Measurements from ENCODE around the gene FAM135A. TPM values are rescaled to one million over a fixed set of nuclear protein-coding genes. Genes with fewer than 3 reads are reported as not detected.

The FAM135A gene
- total RNA-seq, 1 experiment from 2014 or later: 31.5 TPM

DNA sequence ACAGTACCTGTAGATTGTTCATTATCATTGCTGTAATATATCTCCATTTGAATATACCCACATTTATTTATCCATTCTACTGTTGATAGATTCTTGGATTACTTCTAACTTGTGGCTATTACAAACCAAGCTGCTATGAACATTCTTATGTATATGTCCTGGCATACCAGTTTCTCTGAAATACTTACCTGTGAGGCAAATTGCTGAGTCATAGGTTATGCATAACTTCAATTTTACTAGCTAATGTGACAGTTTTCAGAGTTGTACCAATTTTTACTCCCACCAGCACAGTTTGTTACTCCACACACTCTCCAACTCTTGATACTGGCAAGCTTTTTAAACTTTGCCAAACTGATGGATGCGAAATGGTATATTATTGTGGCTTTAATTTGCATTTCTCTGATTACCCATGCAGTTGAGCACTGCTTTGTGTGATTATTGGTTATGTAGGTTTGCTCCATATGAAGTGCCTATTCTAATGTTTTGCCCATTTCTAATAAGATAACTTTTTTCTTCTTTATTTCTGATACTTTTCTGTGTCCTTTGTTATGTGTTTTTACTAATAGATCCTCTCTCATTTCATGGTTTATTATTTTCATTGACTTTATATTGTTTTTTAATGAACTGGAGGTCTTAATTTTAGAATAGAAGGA is 90.6 kb downstream of the FAM135A start:
- ATAC-seq: no peak
- CTCF ChIA-PET: no interaction called here

DNA sequence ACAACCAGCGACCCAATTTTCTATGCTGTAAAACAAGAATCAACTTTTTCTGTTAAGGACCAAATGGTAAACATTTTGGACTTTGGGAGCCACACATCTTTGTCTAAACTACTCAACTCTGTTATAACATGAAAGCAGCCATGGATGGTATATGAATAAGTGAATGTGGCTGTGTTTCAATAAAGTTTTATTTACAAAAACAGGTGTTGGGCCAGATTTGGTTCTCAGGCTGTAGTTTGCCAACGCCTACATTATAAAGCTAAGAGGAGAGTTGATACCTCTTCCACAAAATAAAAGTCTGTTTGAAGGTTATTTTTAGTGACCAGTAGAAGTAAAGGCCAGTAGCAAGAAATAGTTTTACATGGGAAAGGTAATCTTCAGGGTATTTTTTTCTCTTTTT is 93.0 kb downstream of the FAM135A start:
- ATAC-seq (no peak), DNase-seq (ENCODE audit: low read depth, low spot score) (no peak)
- ChIA-PET POLR2A (no interaction called here), CTCF (no interaction called here)
- peaks cover 22% of the 10 kb centered on the region for H3K9me3 ChIP-seq (ENCODE audit: control insufficient read depth, insufficient read depth, low read depth, low read length)
- no peaks in the 10 kb centered on the region for H3K4me1 ChIP-seq (ENCODE audit: control insufficient read depth, insufficient read depth, low read length)
- TF ChIP-seq SIN3A (IDR thresholded peaks at IDR 0.05; ENCODE audit: borderline replicate concordance, insufficient read depth, low read depth, low read length) (no peak), TCF7L2 (IDR thresholded peaks at IDR 0.05; ENCODE audit: low read depth, low read length) (no peak), POLR2AphosphoS5 (IDR thresholded peaks at IDR 0.05; ENCODE audit: low read depth, low read length) (no peak)
- TF ChIP-seq, protein P1, sequence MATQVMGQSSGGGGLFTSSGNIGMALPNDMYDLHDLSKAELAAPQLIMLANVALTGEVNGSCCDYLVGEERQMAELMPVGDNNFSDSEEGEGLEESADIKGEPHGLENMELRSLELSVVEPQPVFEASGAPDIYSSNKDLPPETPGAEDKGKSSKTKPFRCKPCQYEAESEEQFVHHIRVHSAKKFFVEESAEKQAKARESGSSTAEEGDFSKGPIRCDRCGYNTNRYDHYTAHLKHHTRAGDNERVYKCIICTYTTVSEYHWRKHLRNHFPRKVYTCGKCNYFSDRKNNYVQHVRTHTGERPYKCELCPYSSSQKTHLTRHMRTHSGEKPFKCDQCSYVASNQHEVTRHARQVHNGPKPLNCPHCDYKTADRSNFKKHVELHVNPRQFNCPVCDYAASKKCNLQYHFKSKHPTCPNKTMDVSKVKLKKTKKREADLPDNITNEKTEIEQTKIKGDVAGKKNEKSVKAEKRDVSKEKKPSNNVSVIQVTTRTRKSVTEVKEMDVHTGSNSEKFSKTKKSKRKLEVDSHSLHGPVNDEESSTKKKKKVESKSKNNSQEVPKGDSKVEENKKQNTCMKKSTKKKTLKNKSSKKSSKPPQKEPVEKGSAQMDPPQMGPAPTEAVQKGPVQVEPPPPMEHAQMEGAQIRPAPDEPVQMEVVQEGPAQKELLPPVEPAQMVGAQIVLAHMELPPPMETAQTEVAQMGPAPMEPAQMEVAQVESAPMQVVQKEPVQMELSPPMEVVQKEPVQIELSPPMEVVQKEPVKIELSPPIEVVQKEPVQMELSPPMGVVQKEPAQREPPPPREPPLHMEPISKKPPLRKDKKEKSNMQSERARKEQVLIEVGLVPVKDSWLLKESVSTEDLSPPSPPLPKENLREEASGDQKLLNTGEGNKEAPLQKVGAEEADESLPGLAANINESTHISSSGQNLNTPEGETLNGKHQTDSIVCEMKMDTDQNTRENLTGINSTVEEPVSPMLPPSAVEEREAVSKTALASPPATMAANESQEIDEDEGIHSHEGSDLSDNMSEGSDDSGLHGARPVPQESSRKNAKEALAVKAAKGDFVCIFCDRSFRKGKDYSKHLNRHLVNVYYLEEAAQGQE (IDR thresholded peaks at IDR 0.05; ENCODE audit: insufficient read depth in 1 of 2, low read depth in 2 of 2, low read length in 1 of 2): no peak
- TF ChIP-seq, protein P2, sequence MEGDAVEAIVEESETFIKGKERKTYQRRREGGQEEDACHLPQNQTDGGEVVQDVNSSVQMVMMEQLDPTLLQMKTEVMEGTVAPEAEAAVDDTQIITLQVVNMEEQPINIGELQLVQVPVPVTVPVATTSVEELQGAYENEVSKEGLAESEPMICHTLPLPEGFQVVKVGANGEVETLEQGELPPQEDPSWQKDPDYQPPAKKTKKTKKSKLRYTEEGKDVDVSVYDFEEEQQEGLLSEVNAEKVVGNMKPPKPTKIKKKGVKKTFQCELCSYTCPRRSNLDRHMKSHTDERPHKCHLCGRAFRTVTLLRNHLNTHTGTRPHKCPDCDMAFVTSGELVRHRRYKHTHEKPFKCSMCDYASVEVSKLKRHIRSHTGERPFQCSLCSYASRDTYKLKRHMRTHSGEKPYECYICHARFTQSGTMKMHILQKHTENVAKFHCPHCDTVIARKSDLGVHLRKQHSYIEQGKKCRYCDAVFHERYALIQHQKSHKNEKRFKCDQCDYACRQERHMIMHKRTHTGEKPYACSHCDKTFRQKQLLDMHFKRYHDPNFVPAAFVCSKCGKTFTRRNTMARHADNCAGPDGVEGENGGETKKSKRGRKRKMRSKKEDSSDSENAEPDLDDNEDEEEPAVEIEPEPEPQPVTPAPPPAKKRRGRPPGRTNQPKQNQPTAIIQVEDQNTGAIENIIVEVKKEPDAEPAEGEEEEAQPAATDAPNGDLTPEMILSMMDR (IDR thresholded peaks at IDR 0.05): no peak
- H3K36me3 ChIP-seq (ENCODE audit: control insufficient read depth, insufficient read depth, low read length): peaks cover 21% of the 10 kb centered on the region
- intact Hi-C loops (cut with micrococcal nuclease; ENCODE audit: unreplicated experiment) (no loop called here), in situ Hi-C loops (cut with HindIII; ENCODE audit: low pct_unique_long_range_greater_than_20kb, low sequenced_read_pairs) (no loop called here)
- H3K27ac ChIP-seq (ENCODE audit: low read length): no peak overlapping the region
- H3K27me3 ChIP-seq (ENCODE audit: control insufficient read depth, insufficient read depth, low read length): no peaks in the 10 kb centered on the region
- no TSS peak for BruUV-seq (replicated peaks)
- H3K4me3 ChIP-seq (ENCODE audit: low read depth in 2 of 2, low read length in 2 of 2): no peak overlapping the region

More for the DNA sequence above, 90.6 kb downstream of the FAM135A start:
- TF ChIP-seq, protein P1 (IDR thresholded peaks at IDR 0.05; ENCODE audit: insufficient read depth in 1 of 2, low read depth in 2 of 2, low read length in 1 of 2): no peak
- TF ChIP-seq POLR2AphosphoS5 (IDR thresholded peaks at IDR 0.05; ENCODE audit: low read depth, low read length) (no peak), SIN3A (IDR thresholded peaks at IDR 0.05; ENCODE audit: borderline replicate concordance, insufficient read depth, low read depth, low read length) (no peak), TCF7L2 (IDR thresholded peaks at IDR 0.05; ENCODE audit: low read depth, low read length) (no peak)
- TF ChIP-seq, protein P2 (IDR thresholded peaks at IDR 0.05): no peak
- no peaks in the 10 kb centered on the region for H3K4me1 ChIP-seq (ENCODE audit: control insufficient read depth, insufficient read depth, low read length)
- no TSS peak for BruUV-seq (replicated peaks)
- H3K27ac ChIP-seq (ENCODE audit: low read length): no peak overlapping the region
- no peaks in the 10 kb centered on the region for H3K27me3 ChIP-seq (ENCODE audit: control insufficient read depth, insufficient read depth, low read length)
- intact Hi-C loops (cut with micrococcal nuclease; ENCODE audit: unreplicated experiment) (no loop called here), in situ Hi-C loops (cut with HindIII; ENCODE audit: low pct_unique_long_range_greater_than_20kb, low sequenced_read_pairs) (no loop called here)
- peaks cover 21% of the 10 kb centered on the region for H3K36me3 ChIP-seq (ENCODE audit: control insufficient read depth, insufficient read depth, low read length)
- no peak for DNase-seq (ENCODE audit: low read depth, low spot score)
- peaks cover 22% of the 10 kb centered on the region for H3K9me3 ChIP-seq (ENCODE audit: control insufficient read depth, insufficient read depth, low read depth, low read length)
- POLR2A ChIA-PET: no interaction called here
- H3K4me3 ChIP-seq (ENCODE audit: low read depth in 2 of 2, low read length in 2 of 2): no peak overlapping the region

All from Panc1 (cell line).